Lower lobe of right lung (tissue), 2 donors: ENCODE data around the gene WDR62. TPM values are rescaled to one million over a fixed set of nuclear protein-coding genes. Genes with fewer than 3 reads are reported as not detected.
A peak's percentile ranks its signal among the peaks of the same experiment; 100 is the strongest.

Experiments used
- ATAC-seq, 2 donors: fragments of 200-7000 bp; cut with Tn5 transposase; one replicate each; pipeline ENCODE4 v1.9.1; 2020 to 2022; ENCODE audit warnings: mild to moderate bottlenecking in 2 of 2, moderate library complexity in 2 of 2
- DNase-seq: peaks from one replicate; pipeline ENCODE4 v3.0.0-alpha.2; 2020
- H3K27ac ChIP-seq: fragments of 200-600 bp; one replicate; pipeline ENCODE4 v1.8.0; 2022
- H3K27me3 ChIP-seq: fragments of 200-600 bp; one replicate; pipeline ENCODE4 v1.8.0; 2022; ENCODE audit warnings: low read depth
- H3K36me3 ChIP-seq: fragments of 200-600 bp; one replicate; pipeline ENCODE4 v1.8.0; 2022; ENCODE audit warnings: mild to moderate bottlenecking
- H3K4me1 ChIP-seq: fragments of 200-600 bp; one replicate; pipeline ENCODE4 v1.8.0; 2022
- H3K4me3 ChIP-seq: fragments of 200-600 bp; one replicate; pipeline ENCODE4 v1.8.0; 2022; ENCODE audit warnings: mild to moderate bottlenecking
- H3K9me3 ChIP-seq: fragments of 200-600 bp; one replicate; pipeline ENCODE4 v1.8.0; 2022
- intact Hi-C: fragments of 100-400 bp; cut with DNase I; formaldehyde crosslinking; loops from one replicate; pipeline ENCODE4 v1.11.0; 2022
- total RNA-seq: library from RNA; stranded (reverse); fragmentation: NEBNext Ultra II Directional; extraction: Animal tissue kit (Norgen Biotek cat#: 25700); gene quantifications from one replicate; pipeline ENCODE4 v1.2.1, GENCODE V29; 2021
- TF ChIP-seq, protein P1 (sequence below): fragments of 200-600 bp; IDR thresholded peaks from one replicate; pipeline ENCODE4 v1.8.0; 2022; ENCODE audit warnings: antibody characterized with exemption, mild to moderate bottlenecking
- donor health status: DM: no; HTN: yes; CAD: no; lungs with severe emphysema.

Gene WDR62
- total RNA-seq, 1 donor from 2014 or later = 1.3 TPM

DNA sequence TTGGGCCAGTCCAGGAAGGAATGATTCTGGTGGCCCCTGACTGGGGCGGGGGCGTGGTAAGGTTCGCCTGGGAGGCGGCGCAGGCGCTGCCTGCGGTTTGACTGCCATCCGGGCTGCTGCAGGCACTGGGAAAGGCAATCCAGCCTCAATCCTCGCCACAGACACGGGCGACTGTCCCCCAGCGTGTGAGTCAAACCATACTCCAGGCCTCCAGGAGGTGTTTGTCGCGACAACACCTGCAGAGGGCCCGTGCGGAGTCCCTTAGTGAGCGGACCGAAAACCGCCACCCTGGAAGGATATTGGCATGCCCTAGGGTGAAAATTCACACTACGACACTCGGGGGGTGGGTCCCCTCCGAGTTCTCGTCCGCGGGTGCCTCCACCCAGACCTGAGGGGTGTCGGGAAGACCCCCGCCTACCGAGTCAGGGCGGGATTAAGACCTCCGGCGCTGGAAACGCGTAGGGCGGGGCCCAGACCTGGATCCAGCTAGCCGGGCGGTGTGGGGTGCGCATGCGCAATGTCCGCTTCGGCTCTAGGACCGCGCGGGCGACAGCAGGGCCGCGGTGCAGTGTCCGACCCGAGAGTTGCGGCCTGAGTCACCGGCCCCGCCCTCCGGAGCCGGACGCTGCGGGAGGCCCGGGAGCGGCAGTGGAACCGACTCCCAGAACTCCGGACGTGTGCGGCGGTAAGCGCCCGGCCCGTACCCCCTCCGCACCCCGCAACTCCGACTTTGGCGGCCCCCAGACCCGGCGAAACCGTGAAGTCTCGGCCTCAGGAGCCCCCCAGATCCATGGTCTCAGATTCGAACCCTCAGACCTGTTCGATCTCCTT lies 85.0 kb downstream of the WDR62 start, which contains the start of gene CAPNS1:
CAPNS1 (plus strand) TSS at position 594 of the 831 bp plus-strand sequence. CDS start 946 bp downstream, outside the sequence.
- intact Hi-C loops = no loop called here
- peak within 1 kb of the TSS; percentile 93 for H3K4me3 ChIP-seq
- peak; percentile 99 for DNase-seq
- TF ChIP-seq, protein P1, sequence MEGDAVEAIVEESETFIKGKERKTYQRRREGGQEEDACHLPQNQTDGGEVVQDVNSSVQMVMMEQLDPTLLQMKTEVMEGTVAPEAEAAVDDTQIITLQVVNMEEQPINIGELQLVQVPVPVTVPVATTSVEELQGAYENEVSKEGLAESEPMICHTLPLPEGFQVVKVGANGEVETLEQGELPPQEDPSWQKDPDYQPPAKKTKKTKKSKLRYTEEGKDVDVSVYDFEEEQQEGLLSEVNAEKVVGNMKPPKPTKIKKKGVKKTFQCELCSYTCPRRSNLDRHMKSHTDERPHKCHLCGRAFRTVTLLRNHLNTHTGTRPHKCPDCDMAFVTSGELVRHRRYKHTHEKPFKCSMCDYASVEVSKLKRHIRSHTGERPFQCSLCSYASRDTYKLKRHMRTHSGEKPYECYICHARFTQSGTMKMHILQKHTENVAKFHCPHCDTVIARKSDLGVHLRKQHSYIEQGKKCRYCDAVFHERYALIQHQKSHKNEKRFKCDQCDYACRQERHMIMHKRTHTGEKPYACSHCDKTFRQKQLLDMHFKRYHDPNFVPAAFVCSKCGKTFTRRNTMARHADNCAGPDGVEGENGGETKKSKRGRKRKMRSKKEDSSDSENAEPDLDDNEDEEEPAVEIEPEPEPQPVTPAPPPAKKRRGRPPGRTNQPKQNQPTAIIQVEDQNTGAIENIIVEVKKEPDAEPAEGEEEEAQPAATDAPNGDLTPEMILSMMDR = no peak
- peak; percentile 94 to 95 for ATAC-seq
- H3K9me3 ChIP-seq = no peaks in the 10 kb centered on the region
- H3K4me1 ChIP-seq = peaks cover 32% of the 10 kb centered on the region
- no peaks in the 10 kb centered on the region for H3K27me3 ChIP-seq
- H3K36me3 ChIP-seq = peaks cover 33% of the 10 kb centered on the region
- peak within 1 kb of the TSS; percentile 98 for H3K27ac ChIP-seq

DNA sequence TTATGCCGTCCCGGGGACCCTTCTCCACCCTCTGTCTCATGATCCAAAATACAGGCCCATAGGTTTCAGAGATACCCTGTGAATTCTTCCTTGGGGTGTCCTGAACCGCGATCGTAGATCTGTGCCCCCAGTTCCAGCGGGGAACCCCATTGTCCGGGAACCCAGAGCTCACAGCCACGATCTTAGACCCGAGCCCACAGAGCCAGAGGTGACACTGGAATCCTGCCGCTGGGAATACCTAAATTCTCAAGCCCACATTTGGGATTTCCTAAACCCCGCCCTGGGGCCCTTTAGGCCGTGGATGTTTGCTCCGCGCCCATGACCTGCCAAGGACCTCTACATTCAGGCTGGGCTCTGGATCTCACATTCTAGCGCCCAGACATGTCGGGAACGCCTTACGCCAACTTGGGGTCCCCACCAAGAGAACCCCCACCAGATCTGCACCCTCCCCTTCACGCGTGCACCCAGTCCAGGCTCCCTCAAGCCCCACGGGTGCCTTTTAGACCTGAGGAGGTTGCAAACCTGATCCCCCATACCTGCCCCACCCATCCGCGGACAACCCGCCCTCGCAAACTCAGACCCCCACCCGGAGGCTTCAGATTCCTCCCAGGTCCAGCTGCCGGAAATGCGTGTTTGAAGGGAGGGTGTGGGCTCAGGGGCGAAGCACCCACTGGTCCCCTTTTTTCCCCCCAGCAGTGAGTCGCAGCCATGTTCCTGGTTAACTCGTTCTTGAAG lies 85.8 kb downstream of the WDR62 start:
- H3K27ac ChIP-seq = peak overlapping the region; percentile 98
- H3K9me3 ChIP-seq = no peaks in the 10 kb centered on the region
- no peaks in the 10 kb centered on the region for H3K27me3 ChIP-seq
- peak; percentile 58 for DNase-seq
- intact Hi-C loops = no loop called here
- peak; percentile 29 to 51 for ATAC-seq
- H3K4me3 ChIP-seq = peak overlapping the region; percentile 93
- H3K4me1 ChIP-seq = peaks cover 32% of the 10 kb centered on the region
- TF ChIP-seq, protein P1 = no peak
- H3K36me3 ChIP-seq = peaks cover 41% of the 10 kb centered on the region

DNA sequence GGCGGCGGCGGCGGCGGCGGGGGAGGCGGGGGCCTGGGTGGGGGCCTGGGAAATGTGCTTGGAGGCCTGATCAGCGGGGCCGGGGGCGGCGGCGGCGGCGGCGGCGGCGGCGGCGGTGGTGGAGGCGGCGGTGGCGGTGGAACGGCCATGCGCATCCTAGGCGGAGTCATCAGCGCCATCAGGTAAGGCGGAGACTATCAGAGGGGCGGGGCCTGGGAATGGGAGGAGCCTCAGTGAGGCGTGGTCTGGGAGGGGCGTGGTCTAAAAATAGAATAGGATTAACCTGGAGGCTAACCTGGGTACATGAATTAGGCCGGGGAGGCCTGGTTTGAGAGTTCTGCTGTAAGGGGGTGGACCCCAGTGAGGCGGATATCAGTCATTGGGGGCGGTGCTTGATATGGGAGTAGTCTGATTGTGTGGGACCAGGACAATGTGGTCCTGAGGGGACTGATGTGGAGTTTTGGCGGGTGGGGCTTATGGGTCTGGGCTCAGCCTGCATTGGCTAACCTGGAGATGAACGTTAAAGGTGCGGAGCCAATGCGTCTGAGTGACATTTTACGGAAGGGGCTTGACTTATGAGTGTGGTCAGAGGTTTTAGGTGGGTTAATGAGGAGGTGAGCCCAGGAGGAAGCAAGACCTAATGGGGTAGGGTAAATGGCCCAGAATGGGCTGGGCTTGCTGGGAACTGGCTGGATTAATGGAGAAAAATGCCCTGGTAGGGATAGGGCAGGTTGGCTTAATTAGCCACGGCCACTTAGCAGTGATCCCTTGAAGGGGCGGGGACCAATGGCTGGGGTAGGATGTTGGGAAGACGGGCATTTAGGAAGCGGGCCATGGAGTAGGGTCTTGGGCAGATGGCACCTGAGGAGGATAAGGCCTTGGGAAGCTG lies 86.6 kb downstream of the WDR62 start:
- TF ChIP-seq, protein P1 = no peak
- peak; percentile 83 to 85 for ATAC-seq
- peak overlapping the region; percentile 98 for H3K27ac ChIP-seq

DNA sequence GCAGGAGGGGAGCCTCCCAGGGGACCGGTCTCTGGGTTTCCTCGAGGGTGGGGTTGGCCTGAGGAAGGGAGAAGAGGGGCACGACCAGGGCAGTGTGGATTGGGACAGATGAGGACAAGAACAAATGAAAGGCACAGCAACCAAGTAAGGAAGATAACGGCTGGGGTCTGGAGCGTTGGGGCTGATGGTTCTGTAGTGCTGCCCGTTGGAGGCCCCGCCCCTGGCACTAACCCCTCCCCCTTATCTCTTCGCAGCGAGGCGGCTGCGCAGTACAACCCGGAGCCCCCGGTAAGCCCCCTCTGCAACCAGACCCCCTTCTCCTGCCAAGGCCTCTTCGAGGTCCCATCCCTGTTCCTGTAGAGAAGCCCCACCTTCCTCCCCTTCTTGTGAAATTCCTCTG lies 87.3 kb downstream of the WDR62 start:
- intact Hi-C loops = no loop called here
- H3K9me3 ChIP-seq = no peaks in the 10 kb centered on the region
- H3K27ac ChIP-seq = no peak overlapping the region
- DNase-seq (no peak), ATAC-seq (no peak)
- H3K27me3 ChIP-seq = no peaks in the 10 kb centered on the region
- peaks cover 24% of the 10 kb centered on the region for H3K4me1 ChIP-seq
- TF ChIP-seq, protein P1 = no peak
- H3K4me3 ChIP-seq = peak overlapping the region; percentile 93
- H3K36me3 ChIP-seq = peaks cover 57% of the 10 kb centered on the region

More for the DNA sequence above, 86.6 kb downstream of the WDR62 start:
- intact Hi-C loops = no loop called here
- Histone ChIP-seq H3K4me1 (peaks cover 32% of the 10 kb centered on the region), H3K9me3 (no peaks in the 10 kb centered on the region), H3K27me3 (no peaks in the 10 kb centered on the region), H3K36me3 (peaks cover 49% of the 10 kb centered on the region), H3K4me3 (peak overlapping the region; percentile 93)
- DNase-seq = peak; percentile 91

DNA sequence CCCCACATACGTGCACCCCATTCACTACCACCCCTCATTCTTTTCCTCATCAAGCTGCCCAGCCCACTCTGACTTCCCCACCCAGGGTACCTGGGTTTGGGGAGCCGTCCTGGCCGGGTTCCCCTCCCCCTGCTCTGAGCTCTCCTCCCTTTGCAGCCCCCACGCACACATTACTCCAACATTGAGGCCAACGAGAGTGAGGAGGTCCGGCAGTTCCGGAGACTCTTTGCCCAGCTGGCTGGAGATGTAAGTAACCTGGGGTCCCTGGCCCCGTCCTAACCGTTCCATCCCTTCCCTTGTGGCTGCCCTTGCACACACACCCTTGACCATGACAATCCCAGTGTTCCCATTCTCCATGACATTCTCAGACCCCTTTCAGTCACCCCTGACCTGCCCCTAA lies 87.8 kb downstream of the WDR62 start:
- H3K36me3 ChIP-seq = peaks cover 61% of the 10 kb centered on the region
- intact Hi-C loops = no loop called here
- H3K27ac ChIP-seq = no peak overlapping the region
- ATAC-seq (no peak), DNase-seq (no peak)
- no peaks in the 10 kb centered on the region for H3K27me3 ChIP-seq
- peaks cover 19% of the 10 kb centered on the region for H3K4me1 ChIP-seq
- H3K4me3 ChIP-seq = no peak overlapping the region
- H3K9me3 ChIP-seq = no peaks in the 10 kb centered on the region
- TF ChIP-seq, protein P1 = no peak
